PC-3 (cell line): ENCODE data around the gene RUBCN. TPM values are rescaled to one million over a fixed set of nuclear protein-coding genes. Genes with fewer than 3 reads are reported as not detected.
A peak's percentile ranks its signal among the peaks of the same experiment; 100 is the strongest.
"Not testable (repeated sequence)": the region's sequence is repeated elsewhere in the genome, so short reads cannot be mapped to it uniquely, and the experiment has no call there.

ENCODE experiments used
- ATAC-seq: fragments of 200-7000 bp; cut with Tn5 transposase; 2 replicates; pipeline ENCODE4 v1.9.1; 2020; ENCODE audit warnings: mild to moderate bottlenecking, moderate library complexity
- BruUV-seq: library from RNA; stranded (reverse); fragments of 400-500 nt; replicated peaks from 2 replicates; lab custom pipeline; 2021; lab: Mats Ljungman, UMichigan
- CTCF ChIA-PET: fragments of 300-600 bp; sonication (Branson Sonifier 250); formaldehyde crosslinking; loops from one replicate; lab custom pipeline; 2022; ENCODE audit warnings: antibody characterized with exemption; lab: Charles Lee
- POLR2A ChIA-PET: fragments of 300-600 bp; sonication (Branson Sonifier 250); formaldehyde crosslinking; loops from one replicate; lab custom pipeline; 2022; ENCODE audit warnings: antibody characterized with exemption; ENCODE audit not compliant: unreplicated experiment; lab: Charles Lee
- DNase-seq: peaks from one replicate; pipeline ENCODE4 v3.0.0-alpha.2; 2015
- H2AFZ ChIP-seq: fragments of 300-600 bp; sonication (generic); 2 replicates; pipeline ENCODE4 v1.6.0; 2016; ENCODE audit warnings: antibody characterized with exemption, low read length
- H3F3A ChIP-seq: fragments of 300-600 bp; sonication (generic); one replicate; pipeline ENCODE4 v1.6.0; 2017; ENCODE audit warnings: antibody characterized with exemption, low read length, control low read depth, mild to moderate bottlenecking; ENCODE audit not compliant: unreplicated experiment
- H3K27ac ChIP-seq: fragments of 300-600 bp; sonication (generic); 2 replicates; pipeline ENCODE4 v1.5.1; 2016; ENCODE audit warnings: mild to moderate bottlenecking, low read length
- H3K27me3 ChIP-seq: fragments of 300-600 bp; sonication (generic); 2 replicates; pipeline ENCODE4 v1.6.1; 2016; ENCODE audit warnings: low read length, mixed read lengths
- H3K36me3 ChIP-seq: fragments of 300-600 bp; sonication (generic); 2 replicates; pipeline ENCODE4 v1.6.1; 2016; ENCODE audit warnings: low read depth, mixed run types, low read length, mixed read lengths
- H3K4me1 ChIP-seq: fragments of 300-600 bp; sonication (generic); 2 replicates; pipeline ENCODE4 v1.5.1; 2016; ENCODE audit warnings: low read length; ENCODE audit not compliant: insufficient read depth
- H3K4me2 ChIP-seq: fragments of 300-600 bp; sonication (generic); 2 replicates; pipeline ENCODE4 v1.6.0; 2016; ENCODE audit warnings: low read length
- H3K4me3 ChIP-seq: fragments of 300-600 bp; sonication (generic); 2 replicates; pipeline ENCODE4 v1.5.1; 2016; ENCODE audit warnings: mild to moderate bottlenecking, low read length, mixed read lengths
- H3K79me2 ChIP-seq: fragments of 300-600 bp; sonication (generic); 2 replicates; pipeline ENCODE4 v1.6.1; 2017; ENCODE audit warnings: low read length, mixed read lengths
- H3K9ac ChIP-seq: fragments of 300-600 bp; sonication (generic); 2 replicates; pipeline ENCODE4 v1.6.0; 2016; ENCODE audit warnings: mild to moderate bottlenecking, low read length
- H3K9me2 ChIP-seq: fragments of 300-600 bp; sonication (generic); replicated peaks from 2 replicates; pipeline ENCODE4 v1.6.1; 2016; ENCODE audit warnings: mixed run types, low read length, mixed read lengths
- H3K9me3 ChIP-seq: fragments of 300-600 bp; sonication (generic); 2 replicates; pipeline ENCODE4 v1.6.1; 2016; ENCODE audit warnings: low read length, mixed read lengths
- H4K20me1 ChIP-seq: fragments of 300-600 bp; sonication (generic); 2 replicates; pipeline ENCODE4 v1.6.1; 2016; ENCODE audit warnings: low read length, mixed read lengths
- intact Hi-C: fragments of 100-400 bp; cut with micrococcal nuclease; formaldehyde crosslinking; loops from 2 replicates; pipeline ENCODE4 v1.9.0; 2023
- total RNA-seq: library from RNA; depleted of rRNA; stranded (reverse); fragments of >200 nt; gene quantifications from 2 replicates; pipeline ENCODE4 v1.2.3, GENCODE V29; 2014

RUBCN gene
- total RNA-seq, 1 experiment from 2014 or later = 24.5 TPM

- H2AFZ ChIP-seq, intact Hi-C loops: not testable (repeated sequence)
- peak overlapping the region; percentile 58; the same call in 1 of the 2 replicates for H3K4me3 ChIP-seq
These were observed 71.6 kb downstream of the RUBCN start for GRCh38 chr3:197665142-197665491.

GRCh38 chr3:197664414-197665141, 72.1 kb downstream of the RUBCN start:
- H3K9me3 ChIP-seq, H3F3A ChIP-seq, POLR2A ChIA-PET, H3K36me3 ChIP-seq, CTCF ChIA-PET, intact Hi-C loops, H4K20me1 ChIP-seq, H3K9ac ChIP-seq, BruUV-seq, DNase-seq, H3K4me1 ChIP-seq, H3K9me2 ChIP-seq, H3K27ac ChIP-seq, H3K79me2 ChIP-seq, H3K27me3 ChIP-seq: not testable (repeated sequence)
- Histone ChIP-seq H3K4me2 (peak overlapping the region; percentile 71), H2AFZ (peak overlapping the region; percentile 55), H3K4me3 (peak overlapping the region; percentile 58)
- peak; percentile 70 for ATAC-seq

More at GRCh38 chr3:197665142-197665491, 71.6 kb downstream of the RUBCN start:
- DNase-seq, BruUV-seq, H4K20me1 ChIP-seq, H3K79me2 ChIP-seq, H3K27ac ChIP-seq, H3K9ac ChIP-seq, H3K4me1 ChIP-seq, H3K36me3 ChIP-seq, CTCF ChIA-PET, H3F3A ChIP-seq, POLR2A ChIA-PET, H3K27me3 ChIP-seq, H3K9me2 ChIP-seq, H3K9me3 ChIP-seq: not testable (repeated sequence)
- peak; percentile 96 for ATAC-seq
- peak overlapping the region; percentile 71 for H3K4me2 ChIP-seq

DNA sequence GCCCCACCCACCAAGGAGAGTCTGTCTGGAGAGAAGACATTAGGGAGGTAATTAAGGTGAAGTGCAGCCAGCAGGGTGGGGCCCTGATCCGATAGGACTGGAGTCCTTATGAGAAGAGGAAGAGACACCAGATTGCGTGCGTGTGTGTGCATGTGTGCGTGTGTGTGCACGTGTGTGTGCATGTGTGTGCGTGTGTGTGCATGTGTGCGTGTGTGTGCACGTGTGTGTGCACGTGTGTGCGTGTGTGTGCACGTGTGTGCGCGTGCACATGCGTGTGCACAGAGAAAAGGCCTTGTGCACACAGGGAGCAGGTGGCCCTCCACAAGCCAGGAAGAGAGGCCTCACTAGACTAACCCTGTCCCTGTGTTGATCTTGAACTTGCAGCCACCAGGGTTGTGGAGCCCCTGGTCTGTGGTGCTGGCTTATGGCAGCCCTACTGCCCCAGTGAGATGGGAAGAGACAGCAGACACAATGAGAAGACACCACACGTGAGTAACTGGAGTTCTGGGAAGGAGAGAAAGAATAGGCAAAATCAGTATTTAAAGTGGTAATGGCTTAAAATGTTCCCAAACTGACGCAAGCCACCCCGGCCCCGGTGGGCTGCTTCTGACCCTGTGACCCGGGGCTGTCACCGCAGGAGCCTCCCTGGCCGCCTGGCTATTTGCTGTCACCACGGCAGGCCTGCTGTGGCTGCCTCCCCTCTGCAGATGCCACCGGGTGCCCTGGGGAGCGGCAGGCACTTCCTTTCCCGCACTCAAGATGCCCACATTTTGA, 73.2 kb downstream of the RUBCN start:
- intact Hi-C loops, H3K4me2 ChIP-seq, H3K4me3 ChIP-seq, H3K79me2 ChIP-seq, H3K9me3 ChIP-seq, H3K9me2 ChIP-seq, DNase-seq, H3F3A ChIP-seq, H3K27ac ChIP-seq, H3K36me3 ChIP-seq, ATAC-seq, H2AFZ ChIP-seq, BruUV-seq, H3K4me1 ChIP-seq, H3K9ac ChIP-seq, H3K27me3 ChIP-seq, CTCF ChIA-PET, POLR2A ChIA-PET, H4K20me1 ChIP-seq: not testable (repeated sequence)

- intact Hi-C loops, H2AFZ ChIP-seq, H3K36me3 ChIP-seq, H3K27me3 ChIP-seq, H3K4me1 ChIP-seq, H3K9me3 ChIP-seq, CTCF ChIA-PET, POLR2A ChIA-PET, H3K27ac ChIP-seq, ATAC-seq, H3F3A ChIP-seq, DNase-seq, H3K9ac ChIP-seq, H3K79me2 ChIP-seq, BruUV-seq, H3K9me2 ChIP-seq, H3K4me2 ChIP-seq, H3K4me3 ChIP-seq, H4K20me1 ChIP-seq: not testable (repeated sequence)
These were observed 74.4 kb downstream of the RUBCN start for GRCh38 chr3:197662352-197662751.

DNA sequence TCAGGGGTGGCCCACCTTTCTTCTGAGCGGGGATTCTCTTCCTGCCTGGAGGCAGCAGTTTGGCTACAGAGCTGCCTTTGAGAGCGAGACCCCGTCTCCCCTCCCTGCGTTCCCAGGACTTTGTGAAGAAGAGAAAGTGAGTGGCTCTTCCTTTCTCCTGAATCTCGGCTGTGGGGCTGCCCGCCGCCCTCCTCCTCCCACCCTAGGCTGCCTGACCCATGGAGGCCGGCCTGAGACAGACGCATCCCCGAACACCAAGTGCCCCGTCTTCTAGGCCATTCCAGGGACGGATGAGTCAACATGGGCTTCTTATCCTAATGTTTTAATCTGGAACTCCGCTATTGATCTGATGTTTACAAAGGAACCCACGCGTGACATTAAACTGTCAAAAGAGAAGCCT, 74.8 kb downstream of the RUBCN start:
- intact Hi-C loops, H3K9me2 ChIP-seq, H3K9me3 ChIP-seq, H3K79me2 ChIP-seq, H3K36me3 ChIP-seq, H3K4me1 ChIP-seq, CTCF ChIA-PET, H3F3A ChIP-seq, DNase-seq, H3K4me3 ChIP-seq, POLR2A ChIA-PET, H3K27me3 ChIP-seq, ATAC-seq, BruUV-seq, H2AFZ ChIP-seq, H3K27ac ChIP-seq, H3K9ac ChIP-seq, H4K20me1 ChIP-seq, H3K4me2 ChIP-seq: not testable (repeated sequence)

GRCh38 chr3:197661234-197661834, 75.4 kb downstream of the RUBCN start:
- H3K27me3 ChIP-seq, H3K4me2 ChIP-seq, H3K27ac ChIP-seq, H3F3A ChIP-seq, H3K36me3 ChIP-seq, H3K79me2 ChIP-seq, H3K9ac ChIP-seq, DNase-seq, intact Hi-C loops, H4K20me1 ChIP-seq, H3K9me3 ChIP-seq, H3K4me1 ChIP-seq, ATAC-seq, H3K9me2 ChIP-seq, H3K4me3 ChIP-seq, POLR2A ChIA-PET, CTCF ChIA-PET, BruUV-seq, H2AFZ ChIP-seq: not testable (repeated sequence)
